ENCODE measurements around the gene ANAPC15. TPM values are rescaled to one million over a fixed set of nuclear protein-coding genes. Genes with fewer than 3 reads are reported as not detected.

The ANAPC15 gene
- total and polyA plus RNA-seq, 2 of the 13 experiments (the other 11 are each of a cell fraction or from before 2014, with no cell fraction given) = 18.8 to 25.7 TPM

GRCh38 chr11:72091292-72091691 lies 21.2 kb downstream of the ANAPC15 start:
- H3K4me3 ChIP-seq (replicated peaks in 1 of 3; ENCODE audit: insufficient read depth in 1 of 3, low read depth in 2 of 3, low read length in 3 of 3) = no peak overlapping the region
- no peaks in the 10 kb centered on the region for H4K20me1 ChIP-seq (ENCODE audit: insufficient read depth, low read length)
- peaks cover 17% of the 10 kb centered on the region for H3K4me1 ChIP-seq (ENCODE audit: insufficient read depth, low read length)
- intact Hi-C loops (cut with micrococcal nuclease; ENCODE audit: unreplicated experiment) = loop anchor here (1.0 kb wide), 1 partner anchor 66 kb away; no protein-coding TSS in a partner anchor
- H3K9me3 ChIP-seq (ENCODE audit: low read length) = no peaks in the 10 kb centered on the region
- H3K27ac ChIP-seq (ENCODE audit: extremely low read length, insufficient read depth, low read length) = no peak overlapping the region
- ChIA-PET CTCF (ENCODE audit: low intra/inter-chr PET ratio, low total read pairs) (interaction anchor here (4.7 kb wide), 1 partner anchor 66 kb away, joined by 67 read pairs; no protein-coding TSS in a partner anchor), POLR2A (interaction anchor here (0.7 to 2.3 kb wide), 7 partner anchors 8 to 162 kb away, joined by 3 to 9 read pairs (median 4); partner anchors contain the start of genes ANAPC15, RNF121 and XNDC1N)
- no TSS peak for BruUV-seq (replicated peaks)
- no peak overlapping the region for H3K9ac ChIP-seq (ENCODE audit: insufficient read depth, low read depth, low read length)
- FAIRE-seq (peak; percentile 88), ATAC-seq (peak; percentile 94), DNase-seq (ENCODE audit: low spot score) (peak; percentile 68)
- 63% methylated on average over 4 of the region's 4 CpGs for WGBS (ENCODE audit: low lambda C conversion rate)
- peaks cover 6 to 20% of the 10 kb centered on the region in 2 experiments; a peak in 3 of 5 replicates for H3K36me3 ChIP-seq (replicated peaks in 1 of 2; ENCODE audit: control insufficient read depth in 1 of 2, insufficient read depth in 2 of 2, low read length in 2 of 2)
- no peaks in the 10 kb centered on the region for H3K79me2 ChIP-seq (ENCODE audit: insufficient read depth, low read length)
- in situ Hi-C loops (cut with HindIII; ENCODE audit: extremely low pct_ligation_motif_present, low pct_unique_long_range_greater_than_20kb) = loop anchor here (5.0 kb wide), 1 partner anchor 64 kb away; no protein-coding TSS in a partner anchor
- no peaks in the 10 kb centered on the region for H3K27me3 ChIP-seq (ENCODE audit: control insufficient read depth in 1 of 2, insufficient read depth in 2 of 2, low read length in 2 of 2)
- H2AFZ ChIP-seq (ENCODE audit: low read length) = no peak overlapping the region
- no peak overlapping the region for H3K4me2 ChIP-seq (ENCODE audit: low read depth, low read length)
- no peak for TF ChIP-seq HNRNPL (IDR thresholded peaks at IDR 0.05; ENCODE audit: low read depth, low read length)
- TF ChIP-seq CREB1 (IDR thresholded peaks at IDR 0.05) = no peak
- TF ChIP-seq CREB1 (CRISPR knock-in tag; IDR thresholded peaks at IDR 0.05) = no peak
- TF ChIP-seq THAP9 (CRISPR knock-in tag; IDR thresholded peaks at IDR 0.05; ENCODE audit: borderline replicate concordance) = no peak
- no peak for TF ChIP-seq HDAC1 (CRISPR knock-in tag; IDR thresholded peaks at IDR 0.05)
- no peak for TF ChIP-seq NFYB (CRISPR knock-in tag; IDR thresholded peaks at IDR 0.05)
- TF ChIP-seq IRF2 (CRISPR knock-in tag; IDR thresholded peaks at IDR 0.05) = no peak
- no peak for TF ChIP-seq RFX3 (CRISPR knock-in tag; IDR thresholded peaks at IDR 0.05)
- 0 out of 2 replicates have a peak, but pooled peaks have one; percentile 33 for TF ChIP-seq KDM2A (CRISPR knock-in tag; IDR thresholded peaks at IDR 0.05; ENCODE audit: borderline replicate concordance, low read depth)
- TF ChIP-seq ZNF282 (IDR thresholded peaks at IDR 0.05; ENCODE audit: partially characterized antibody) = no peak
- no peak for TF ChIP-seq TEAD2 (CRISPR knock-in tag; IDR thresholded peaks at IDR 0.05)
- TF ChIP-seq ZNF678 (CRISPR knock-in tag; IDR thresholded peaks at IDR 0.05) = no peak
- TF ChIP-seq SRSF4 (IDR thresholded peaks at IDR 0.05; ENCODE audit: low read depth, low read length, poor library complexity, severe bottlenecking) = no peak
- no peak for TF ChIP-seq ZNF616 (CRISPR knock-in tag; IDR thresholded peaks at IDR 0.05; ENCODE audit: low read depth)
- no peak for TF ChIP-seq PREB (CRISPR knock-in tag; IDR thresholded peaks at IDR 0.05)
- peak; percentile 92 for TF ChIP-seq CTCF (CRISPR knock-in tag; IDR thresholded peaks at IDR 0.05)
- TF ChIP-seq E2F1 (CRISPR knock-in tag; IDR thresholded peaks at IDR 0.05) = no peak
